H9 (cell line): ENCODE results near the gene GLDC. TPM values are rescaled to one million over a fixed set of nuclear protein-coding genes. Genes with fewer than 3 reads are reported as not detected.

ENCODE experiments used
- DNase-seq: peaks from one replicate; pipeline ENCODE4 v3.0.0-alpha.2; 2017
- H2AFZ ChIP-seq: one replicate; pipeline ENCODE4 v1.6.1; 2013; ENCODE audit warnings: mild to moderate bottlenecking, low read length, control low read depth, moderate library complexity
- H2AK5ac ChIP-seq: 2 replicates; pipeline ENCODE4 v1.6.1; 2013; ENCODE audit warnings: low read length, control low read depth, mixed read lengths; ENCODE audit not compliant: insufficient read length
- H2BK120ac ChIP-seq: one replicate; pipeline ENCODE4 v1.6.1; 2013; ENCODE audit warnings: low read depth, mild to moderate bottlenecking, low read length, control low read depth, inconsistent platforms; ENCODE audit not compliant: poor library complexity, severe bottlenecking
- H2BK12ac ChIP-seq: 2 replicates; pipeline ENCODE4 v1.6.1; 2013; ENCODE audit warnings: low read length, control low read depth, mixed read lengths, low read depth; ENCODE audit not compliant: insufficient read length
- H2BK15ac ChIP-seq: 2 replicates; pipeline ENCODE4 v1.6.1; 2013; ENCODE audit warnings: low read depth, low read length, control low read depth
- H2BK20ac ChIP-seq: one replicate; pipeline ENCODE4 v1.6.1; 2013; ENCODE audit warnings: low read depth, mild to moderate bottlenecking, low read length, control low read depth, inconsistent platforms; ENCODE audit not compliant: poor library complexity, severe bottlenecking
- H2BK5ac ChIP-seq: 2 replicates; pipeline ENCODE4 v1.6.1; 2013; ENCODE audit warnings: low read length, control low read depth, mixed read lengths; ENCODE audit not compliant: insufficient read length
- H3K14ac ChIP-seq: 2 replicates; pipeline ENCODE4 v1.6.1; 2013; ENCODE audit warnings: low read length, control low read depth; ENCODE audit not compliant: insufficient read depth
- H3K18ac ChIP-seq: 2 replicates; pipeline ENCODE4 v1.6.1; 2013; ENCODE audit warnings: low read depth, mild to moderate bottlenecking, mixed read lengths, low read length, control low read depth; ENCODE audit not compliant: insufficient read length
- H3K23ac ChIP-seq: 2 replicates; pipeline ENCODE4 v1.6.1; 2013; ENCODE audit warnings: low read length, control low read depth, mixed read lengths, low read depth; ENCODE audit not compliant: insufficient read length
- H3K23me2 ChIP-seq: 2 replicates; pipeline ENCODE4 v1.6.1; 2013; ENCODE audit warnings: low read depth, mild to moderate bottlenecking, mixed read lengths, low read length, control low read depth; ENCODE audit not compliant: insufficient read length, poor library complexity, severe bottlenecking
- H3K27ac ChIP-seq: 2 replicates; pipeline ENCODE4 v1.5.1; 2013; ENCODE audit warnings: low read length, control low read depth, mixed read lengths, low read depth; ENCODE audit not compliant: insufficient read length
- H3K27me3 ChIP-seq: 2 replicates; pipeline ENCODE4 v1.6.1; 2013; ENCODE audit warnings: low read length, control low read depth, inconsistent platforms; ENCODE audit not compliant: insufficient read depth
- H3K4ac ChIP-seq: 2 replicates; pipeline ENCODE4 v1.6.1; 2013; ENCODE audit warnings: low read depth, mild to moderate bottlenecking, control low read depth, inconsistent platforms, low read length, moderate library complexity
- H3K4me1 ChIP-seq: 2 replicates; pipeline ENCODE4 v1.6.1; 2013; ENCODE audit warnings: low read length, control low read depth, inconsistent platforms; ENCODE audit not compliant: insufficient read depth
- H3K4me2 ChIP-seq: 2 replicates; pipeline ENCODE4 v1.6.1; 2013; ENCODE audit warnings: low read length, control low read depth, mixed read lengths; ENCODE audit not compliant: insufficient read length, insufficient read depth
- H3K56ac ChIP-seq: 2 replicates; pipeline ENCODE4 v1.6.1; 2013; ENCODE audit warnings: low read depth, mild to moderate bottlenecking, mixed read lengths, low read length, control low read depth; ENCODE audit not compliant: insufficient read length
- H3K79me1 ChIP-seq: 2 replicates; pipeline ENCODE4 v1.6.1; 2013; ENCODE audit warnings: low read depth, mild to moderate bottlenecking, moderate library complexity, low read length, control low read depth, inconsistent platforms; ENCODE audit not compliant: insufficient read depth, poor library complexity, severe bottlenecking
- H3K79me2 ChIP-seq: 2 replicates; pipeline ENCODE4 v1.6.1; 2013; ENCODE audit warnings: low read length, control low read depth, inconsistent platforms; ENCODE audit not compliant: insufficient read depth
- H3K9ac ChIP-seq: 2 replicates; pipeline ENCODE4 v1.6.1; 2013; ENCODE audit warnings: low read length, control low read depth, mixed read lengths; ENCODE audit not compliant: insufficient read length; ENCODE audit errors: extremely low read depth
- H3K9me3 ChIP-seq: one replicate; pipeline ENCODE4 v1.6.1; 2013; ENCODE audit warnings: low read depth, low read length, inconsistent platforms; ENCODE audit not compliant: control insufficient read depth
- H3T11ph ChIP-seq: one replicate; pipeline ENCODE4 v1.6.1; 2013; ENCODE audit warnings: mild to moderate bottlenecking, low read length, control low read depth, inconsistent platforms
- H4K20me1 ChIP-seq: one replicate; pipeline ENCODE4 v1.6.1; 2013; ENCODE audit not compliant: control insufficient read depth, insufficient read length, insufficient read depth
- H4K5ac ChIP-seq: 2 replicates; pipeline ENCODE4 v1.6.1; 2013; ENCODE audit warnings: low read depth, mild to moderate bottlenecking, mixed read lengths, low read length, control low read depth; ENCODE audit not compliant: insufficient read length
- H4K8ac ChIP-seq: replicated peaks from 2 replicates; pipeline ENCODE4 v1.6.1; 2013; ENCODE audit warnings: low read length, control low read depth, mixed read lengths, low read depth; ENCODE audit not compliant: insufficient read length
- H4K91ac ChIP-seq: 2 replicates; pipeline ENCODE4 v1.6.1; 2013; ENCODE audit warnings: low read depth, mild to moderate bottlenecking, moderate library complexity, mixed read lengths, low read length, control low read depth; ENCODE audit not compliant: insufficient read length
- H3K27ac Mint-ChIP-seq, 3 experiments: 2 replicates in 2 of 3; 3 replicates in 1 of 3; pipeline ENCODE4 v1.8.0; 2020 to 2021; ENCODE audit warnings: mixed read lengths in 3 of 3, mild to moderate bottlenecking in 1 of 3, moderate library complexity in 1 of 3
- H3K27me3 Mint-ChIP-seq: 2 replicates; pipeline ENCODE4 v1.8.0; 2021; ENCODE audit warnings: low read depth, mild to moderate bottlenecking, moderate library complexity, mixed read lengths
- H3K36me3 Mint-ChIP-seq, 3 experiments: 2 replicates in 2 of 3; 3 replicates in 1 of 3; pipeline ENCODE4 v1.8.0; 2020 to 2021; ENCODE audit warnings: low read depth in 3 of 3, mixed read lengths in 3 of 3; ENCODE audit not compliant: insufficient read depth in 1 of 3
- H3K4me1 Mint-ChIP-seq, 2 experiments: 2 replicates each; pipeline ENCODE4 v1.8.0; 2020; ENCODE audit warnings: mixed read lengths in 2 of 2
- H3K4me3 Mint-ChIP-seq, 2 experiments: 2 replicates in 1 of 2; 3 replicates in 1 of 2; pipeline ENCODE4 v1.8.0; 2020 to 2021; ENCODE audit warnings: mild to moderate bottlenecking in 2 of 2, mixed read lengths in 2 of 2, moderate library complexity in 1 of 2
- H3K9me3 Mint-ChIP-seq, 2 experiments: 2 replicates in 1 of 2; 3 replicates in 1 of 2; pipeline ENCODE4 v1.8.0; 2020; ENCODE audit warnings: mild to moderate bottlenecking in 2 of 2, mixed read lengths in 2 of 2, moderate library complexity in 1 of 2
- WGBS: extraction: QIAGEN DNeasy Blood & Tissue Kit; methylation state at CpG from one replicate; pipeline ENCODE4 v1.1.7; 2013; ENCODE audit warnings: missing lambda C conversion rate, low lambda C conversion rate, mixed read lengths; ENCODE audit not compliant: insufficient read length; ENCODE audit errors: extremely low coverage; 5-methylcytosine and 5-hydroxymethylcytosine counted together
- total RNA-seq: library from RNA; stranded (reverse); gene quantifications from 2 replicates; pipeline ENCODE4 v1.2.1, GENCODE V29; 2021
- TF ChIP-seq, protein P1 (sequence below): fragments of 200-600 bp; sonication (generic); conservative IDR thresholded peaks from 3 replicates; pipeline ENCODE4 v1.8.0; 2021; ENCODE audit warnings: antibody characterized with exemption, mild to moderate bottlenecking

Gene GLDC
- total RNA-seq, 1 experiment from 2014 or later, result 74.4 TPM

DNA sequence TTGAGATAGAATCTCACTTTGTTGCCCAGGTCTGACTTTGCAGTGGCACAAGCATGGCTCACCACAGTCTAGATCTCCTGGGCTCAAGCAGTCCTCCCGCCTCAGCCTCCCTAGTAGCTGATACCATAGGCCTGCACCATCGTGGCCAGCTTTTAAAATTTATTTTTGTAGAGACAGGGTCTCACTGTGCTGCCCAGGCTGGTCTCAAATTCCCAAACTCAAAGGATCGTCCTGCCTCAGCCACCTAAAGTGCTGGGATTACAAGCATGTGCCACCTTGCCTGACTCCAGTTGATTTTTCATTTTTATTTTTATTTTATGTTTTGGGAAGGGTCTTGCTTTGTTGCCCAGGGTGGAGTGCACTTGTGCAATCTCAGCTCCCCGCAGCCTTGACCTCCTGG is 41.7 kb upstream of the GLDC start:
- TF ChIP-seq, protein P1, sequence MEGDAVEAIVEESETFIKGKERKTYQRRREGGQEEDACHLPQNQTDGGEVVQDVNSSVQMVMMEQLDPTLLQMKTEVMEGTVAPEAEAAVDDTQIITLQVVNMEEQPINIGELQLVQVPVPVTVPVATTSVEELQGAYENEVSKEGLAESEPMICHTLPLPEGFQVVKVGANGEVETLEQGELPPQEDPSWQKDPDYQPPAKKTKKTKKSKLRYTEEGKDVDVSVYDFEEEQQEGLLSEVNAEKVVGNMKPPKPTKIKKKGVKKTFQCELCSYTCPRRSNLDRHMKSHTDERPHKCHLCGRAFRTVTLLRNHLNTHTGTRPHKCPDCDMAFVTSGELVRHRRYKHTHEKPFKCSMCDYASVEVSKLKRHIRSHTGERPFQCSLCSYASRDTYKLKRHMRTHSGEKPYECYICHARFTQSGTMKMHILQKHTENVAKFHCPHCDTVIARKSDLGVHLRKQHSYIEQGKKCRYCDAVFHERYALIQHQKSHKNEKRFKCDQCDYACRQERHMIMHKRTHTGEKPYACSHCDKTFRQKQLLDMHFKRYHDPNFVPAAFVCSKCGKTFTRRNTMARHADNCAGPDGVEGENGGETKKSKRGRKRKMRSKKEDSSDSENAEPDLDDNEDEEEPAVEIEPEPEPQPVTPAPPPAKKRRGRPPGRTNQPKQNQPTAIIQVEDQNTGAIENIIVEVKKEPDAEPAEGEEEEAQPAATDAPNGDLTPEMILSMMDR, result no peak

More for the DNA sequence above, 41.7 kb upstream of the GLDC start:
- Histone ChIP-seq H3K79me2 (no peaks in the 10 kb centered on the region), H3K14ac (no peak overlapping the region), H2AFZ (no peak overlapping the region), H3T11ph (no peak overlapping the region), H2BK20ac (no peak overlapping the region), H3K27ac (no peak overlapping the region), H3K4me1 (no peaks in the 10 kb centered on the region), H2AK5ac (no peak overlapping the region), H2BK12ac (no peak overlapping the region), H2BK120ac (no peak overlapping the region), H2BK15ac (no peak overlapping the region), H3K9me3 (no peaks in the 10 kb centered on the region), H3K56ac (no peak overlapping the region), H3K23ac (no peak overlapping the region), H4K91ac (no peak overlapping the region), H4K20me1 (no peaks in the 10 kb centered on the region), H3K23me2 (no peaks in the 10 kb centered on the region), H3K27me3 (no peaks in the 10 kb centered on the region), H4K5ac (no peak overlapping the region), H3K4ac (no peak overlapping the region), H3K79me1 (no peaks in the 10 kb centered on the region), H3K18ac (no peak overlapping the region), H2BK5ac (no peak overlapping the region), H4K8ac (no peak overlapping the region), H3K4me2 (no peak overlapping the region), H3K9ac (no peak overlapping the region)
- Mint-ChIP-seq H3K27ac (no peak overlapping the region), H3K36me3 (peaks cover 2 to 9% (median 8%) of the 10 kb centered on the region in 3 experiments; a peak in 5 of 7 replicates), H3K4me3 (no peak overlapping the region), H3K4me1 (peaks cover 5 to 20% of the 10 kb centered on the region in 2 experiments), H3K27me3 (no peaks in the 10 kb centered on the region), H3K9me3 (no peaks in the 10 kb centered on the region)
- no CpG with 5 or more reads among the region's 4 CpGs for WGBS
- DNase-seq, result no peak
